Left forelimb (tissue), 1 donor: ENCODE measurements around the gene POTEF.
"Not testable (repeated sequence)": the region's sequence is repeated elsewhere in the genome, so short reads cannot be mapped to it uniquely, and the experiment has no call there.

Experiments
- DNase-seq: peaks from one replicate; pipeline ENCODE4 v3.0.0-alpha.2; 2018; ENCODE audit warnings: low spot score

POTEF gene

DNA sequence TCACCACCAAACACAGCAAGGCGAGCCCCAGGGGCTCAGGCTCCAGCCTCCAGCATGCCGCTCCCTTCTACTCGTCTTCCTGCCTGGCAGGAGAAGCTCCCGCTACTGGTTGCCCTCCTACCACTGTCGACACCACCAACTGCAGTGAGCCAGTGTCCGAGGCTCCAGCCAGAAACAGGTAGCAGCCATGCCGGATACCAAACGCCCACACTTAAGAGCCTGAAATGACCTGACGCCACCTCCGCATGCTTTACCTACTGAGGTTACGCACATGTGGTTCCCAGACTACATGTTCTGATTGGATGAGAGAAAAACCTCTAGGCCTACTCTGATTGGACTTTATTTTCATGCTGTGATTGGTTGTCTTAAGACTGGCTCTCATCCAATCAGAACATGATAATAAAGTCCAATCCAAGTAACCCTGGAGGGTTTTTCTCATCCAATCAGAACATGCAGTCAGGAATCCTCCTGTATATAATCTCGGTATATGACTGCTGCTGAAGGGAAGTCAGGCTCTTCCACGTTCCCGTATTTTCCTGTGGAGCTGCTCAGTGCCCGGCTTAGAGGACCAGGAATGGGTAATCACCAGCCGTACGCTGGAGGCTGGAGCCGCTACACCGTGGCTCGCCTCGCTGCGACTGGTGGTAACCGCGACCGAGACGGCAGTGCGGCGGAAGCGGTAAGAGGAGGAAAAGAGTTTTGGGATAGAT, at the start of gene POTEF:
POTEF (minus strand) TSS at position 103 of the 710 bp plus-strand sequence. CDS start 8,707 bp downstream, outside the sequence.
- peak; percentile 5 for DNase-seq

DNA sequence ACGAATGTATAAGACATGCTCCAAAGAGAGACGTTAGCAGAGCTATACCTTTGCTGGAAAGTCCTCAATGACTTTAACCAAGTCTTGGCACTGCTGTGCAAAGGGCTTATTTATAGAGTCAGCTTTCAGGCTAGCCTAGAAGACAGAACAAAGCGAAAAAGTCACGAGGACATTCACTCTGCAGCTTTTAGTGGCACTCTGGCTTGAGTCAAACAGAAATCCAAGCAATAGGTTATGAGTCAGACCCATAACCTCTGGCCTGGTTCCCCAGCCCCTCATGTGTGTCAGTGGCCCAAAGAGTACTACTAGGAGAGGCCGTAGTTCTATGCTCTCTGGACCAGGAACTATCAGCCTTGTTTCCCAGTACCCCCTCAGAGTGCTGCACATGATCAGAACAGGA, 45.8 kb upstream of the POTEF start:
- not testable (repeated sequence) for DNase-seq

DNA sequence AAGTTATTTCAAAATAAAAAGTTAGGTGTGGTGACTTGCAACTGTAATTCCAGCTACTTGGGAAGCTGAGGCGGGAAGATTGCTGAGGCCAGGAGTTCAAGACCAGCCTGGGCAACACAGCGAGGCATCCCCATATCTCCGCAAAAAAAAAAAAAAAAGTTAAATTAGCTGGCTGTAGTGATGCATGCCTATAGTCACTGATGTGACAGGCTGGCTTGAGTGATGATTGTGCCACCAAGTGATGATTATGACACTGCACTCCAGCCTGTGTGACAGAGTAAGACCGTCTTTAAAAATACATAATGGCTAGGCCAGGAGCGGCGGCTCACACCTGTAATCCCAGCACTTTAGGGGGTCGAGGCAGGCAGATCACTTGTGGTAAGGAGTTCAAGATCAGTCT, 40.9 kb upstream of the POTEF start:
- no peak for DNase-seq

DNA sequence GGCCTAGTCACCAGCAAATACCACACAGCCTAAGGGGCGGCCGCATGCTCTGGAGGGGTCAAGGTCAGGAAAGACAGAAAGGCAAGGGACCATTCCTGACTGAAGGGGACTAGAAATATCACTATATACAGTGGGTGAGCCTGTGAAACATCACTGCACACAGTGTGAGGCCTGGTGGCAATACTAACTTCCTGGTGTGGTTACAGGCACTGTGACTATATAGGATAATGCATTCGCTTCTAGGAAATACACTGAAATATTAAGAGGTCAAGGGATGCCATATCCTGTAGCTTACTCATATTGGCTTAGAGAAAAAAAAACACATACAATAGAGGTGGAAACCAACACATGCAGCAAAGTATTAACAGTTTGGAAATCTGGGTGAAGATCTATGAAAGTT, 40.1 kb upstream of the POTEF start:
- not testable (repeated sequence) for DNase-seq

DNA sequence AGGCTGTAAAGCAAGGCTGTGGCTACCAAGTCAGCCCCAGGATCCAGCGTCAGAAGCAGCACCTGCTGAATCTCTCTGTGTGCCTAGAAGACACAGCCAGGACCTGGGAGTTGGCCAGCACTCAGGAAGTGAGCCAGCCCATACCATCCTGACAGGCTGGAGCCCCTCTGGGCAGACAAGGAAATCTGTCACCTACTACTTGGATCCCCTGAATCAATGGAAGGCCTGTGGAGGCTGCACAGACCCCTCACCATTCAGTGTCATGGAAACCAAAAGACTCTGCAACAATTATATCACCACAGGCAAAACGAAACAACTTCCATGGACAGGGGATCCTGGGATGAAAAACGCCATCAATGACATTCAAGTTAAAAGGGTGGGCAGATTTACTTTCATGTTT, 37.6 kb upstream of the POTEF start:
- not testable (repeated sequence) for DNase-seq

DNA sequence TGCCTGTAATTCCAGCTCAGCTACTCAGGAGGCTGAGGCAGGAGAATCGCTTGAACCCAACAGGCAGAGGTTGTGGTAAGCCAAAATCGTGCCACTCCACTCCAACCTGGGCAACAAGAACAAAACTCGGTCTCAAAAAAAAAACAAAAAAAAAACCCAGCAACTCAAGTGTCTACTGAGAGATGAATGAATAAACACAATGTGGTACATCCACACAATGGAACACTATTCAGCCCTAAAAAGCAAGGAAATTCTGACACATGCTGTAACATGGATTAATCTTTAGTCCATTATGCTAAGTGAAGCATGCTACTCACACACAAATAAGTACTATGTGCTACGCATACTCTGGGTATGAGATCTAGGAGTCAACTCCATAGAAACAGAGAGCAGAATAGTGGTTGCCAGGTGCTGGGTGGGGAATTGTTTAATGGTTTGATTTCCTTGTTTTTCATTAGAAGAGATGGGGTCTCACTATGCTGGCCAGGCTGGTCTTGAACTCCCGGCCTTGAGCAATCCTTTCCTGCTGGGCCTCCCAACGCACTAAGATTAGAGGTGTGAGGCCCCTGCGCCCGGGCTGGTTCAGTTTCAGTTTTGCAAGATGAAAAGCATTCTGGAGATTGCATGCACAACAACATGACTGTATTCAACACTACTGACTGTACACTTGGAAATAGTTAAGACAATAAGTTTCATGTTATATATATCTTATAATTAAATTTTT, 36.4 kb upstream of the POTEF start:
- DNase-seq: no peak

DNA sequence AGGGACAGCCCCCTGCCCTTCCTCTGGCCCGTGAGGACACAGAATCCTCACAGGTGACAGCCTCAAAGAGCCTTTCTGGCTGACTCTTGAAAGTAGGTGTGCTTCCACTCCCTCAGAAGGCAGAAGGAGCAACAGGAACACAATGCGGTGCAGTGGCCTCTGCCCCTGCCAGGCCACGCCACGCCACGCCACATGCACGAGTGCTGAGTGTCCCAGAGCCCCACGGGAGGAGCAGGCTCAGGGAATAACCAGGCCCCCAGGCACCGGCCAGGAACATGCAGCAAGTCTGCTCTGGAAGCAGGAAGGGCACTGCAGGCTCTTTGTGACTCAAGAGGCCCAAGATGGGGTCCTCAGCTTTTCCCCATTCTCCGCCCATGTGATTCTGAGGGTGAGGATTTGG, 33.9 kb upstream of the POTEF start:
- DNase-seq: no peak

DNA sequence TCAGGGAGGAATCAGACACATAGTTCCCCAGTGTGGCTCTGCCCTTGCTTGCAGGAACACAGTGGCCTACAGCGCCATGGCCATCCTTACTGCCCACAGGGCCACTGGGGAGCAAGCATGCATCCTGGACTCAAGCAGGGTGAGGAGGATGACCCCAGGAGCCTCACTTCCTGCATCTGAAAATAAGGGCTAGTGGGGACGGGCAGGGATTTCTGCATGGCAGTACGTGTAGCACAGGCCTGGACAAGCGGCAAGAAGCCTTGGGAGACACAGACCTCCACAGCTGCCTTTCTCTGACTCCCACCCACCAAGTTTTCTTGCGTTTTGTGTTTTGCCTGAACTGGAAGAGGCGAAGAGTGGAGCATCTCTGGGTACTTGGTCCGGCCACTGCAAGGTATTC, 33.5 kb upstream of the POTEF start:
- DNase-seq: not testable (repeated sequence)

DNA sequence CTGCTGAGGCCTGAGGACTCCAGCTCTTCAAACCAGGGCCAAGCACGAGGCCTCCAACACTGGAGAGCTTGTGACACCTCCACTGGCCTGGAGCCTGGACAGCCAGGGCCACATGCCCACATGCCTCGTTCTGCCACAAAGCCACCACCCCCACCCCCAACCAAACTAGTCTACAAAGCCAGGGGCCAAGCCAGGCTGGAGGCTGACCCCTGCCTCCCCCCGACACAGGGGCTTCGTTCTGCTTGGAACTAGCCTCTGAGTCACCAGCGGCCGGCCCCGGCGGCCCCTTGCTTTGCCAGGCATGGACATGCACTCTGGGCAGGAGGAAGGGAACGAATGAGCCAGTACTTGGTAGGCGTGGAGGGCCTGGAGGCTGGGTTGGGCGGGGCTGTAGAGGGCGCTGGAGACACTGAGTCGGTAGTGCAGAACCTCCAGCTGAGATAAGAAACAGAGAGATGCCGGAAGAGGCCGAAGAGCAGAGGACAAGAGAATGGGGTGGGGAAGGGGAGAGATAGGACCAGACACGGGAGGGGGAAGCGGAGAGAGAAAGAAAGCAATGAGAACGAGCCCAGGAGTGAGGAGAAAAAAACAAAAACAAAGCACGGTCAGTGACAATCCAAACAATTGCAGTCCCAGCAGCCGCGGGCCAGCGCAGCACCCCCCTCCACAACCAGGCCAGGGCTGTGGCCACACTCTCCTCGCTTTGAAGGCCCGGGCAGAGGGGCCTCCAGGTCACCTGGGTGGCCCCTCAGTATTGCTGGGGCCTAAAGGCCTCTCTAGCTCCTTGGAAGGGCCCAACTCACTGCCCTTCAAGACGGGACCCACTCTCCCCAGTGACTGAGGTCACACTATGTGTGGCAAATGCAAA, 32.0 kb upstream of the POTEF start:
- DNase-seq: not testable (repeated sequence)

DNA sequence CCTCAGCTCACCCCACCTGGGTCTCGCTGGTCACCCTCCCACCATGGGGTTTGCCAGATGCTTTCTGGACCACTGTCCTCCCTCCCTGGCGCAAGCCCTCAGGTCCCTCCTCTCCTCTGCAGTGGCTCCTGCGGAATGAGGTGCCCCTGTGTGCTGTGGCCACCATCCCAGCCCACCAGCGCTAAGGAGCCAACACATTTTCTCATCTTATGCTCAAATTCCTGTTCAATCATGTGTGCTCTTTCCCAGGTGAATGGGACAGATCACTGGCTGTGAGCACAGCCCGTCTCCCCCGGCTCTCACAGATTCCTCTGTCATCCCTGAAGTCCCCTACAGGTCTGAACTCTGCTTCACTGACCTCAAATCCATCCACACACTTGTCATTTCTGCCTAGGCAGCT, 31.1 kb upstream of the POTEF start:
- DNase-seq: no peak

DNA sequence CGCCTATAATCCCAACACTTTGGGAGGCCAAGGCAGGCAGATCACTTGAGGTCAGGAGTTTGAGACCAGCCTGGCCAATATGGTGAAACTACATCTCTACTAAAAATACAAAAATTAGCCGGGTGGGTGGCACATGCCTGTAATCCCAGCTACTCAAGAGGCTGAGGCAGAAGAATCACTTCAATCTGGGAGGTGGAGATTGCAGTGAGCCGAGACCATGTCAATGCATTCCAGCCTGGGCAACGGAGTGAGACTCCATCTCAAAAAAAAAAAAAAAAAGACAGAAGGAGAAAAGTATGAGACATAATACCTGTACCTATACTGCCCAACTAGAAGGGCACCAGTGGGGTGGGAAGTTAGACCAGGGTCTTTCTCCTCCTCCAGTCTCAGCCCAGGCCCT, 30.4 kb upstream of the POTEF start:
- not testable (repeated sequence) for DNase-seq

DNA sequence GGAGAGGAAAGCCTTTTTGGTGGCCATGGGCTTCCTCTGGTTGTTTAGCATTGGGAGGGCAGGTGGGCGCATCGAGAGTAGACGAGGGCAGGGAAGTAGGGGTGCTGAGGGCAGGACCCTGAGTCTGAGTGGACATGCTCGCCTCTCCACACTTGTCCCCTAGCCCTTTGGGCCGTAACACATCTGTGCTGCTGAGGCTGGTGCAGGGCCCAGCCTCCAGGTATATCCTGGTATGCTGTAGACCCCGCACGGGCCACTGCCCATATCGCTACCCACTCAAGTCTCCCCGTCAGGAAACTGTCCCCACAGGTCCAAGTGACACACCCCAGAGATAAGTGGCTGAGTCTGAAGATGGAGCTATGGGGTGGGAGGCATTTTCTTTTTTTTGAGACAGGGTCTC, 29.6 kb upstream of the POTEF start:
- no peak for DNase-seq

DNA sequence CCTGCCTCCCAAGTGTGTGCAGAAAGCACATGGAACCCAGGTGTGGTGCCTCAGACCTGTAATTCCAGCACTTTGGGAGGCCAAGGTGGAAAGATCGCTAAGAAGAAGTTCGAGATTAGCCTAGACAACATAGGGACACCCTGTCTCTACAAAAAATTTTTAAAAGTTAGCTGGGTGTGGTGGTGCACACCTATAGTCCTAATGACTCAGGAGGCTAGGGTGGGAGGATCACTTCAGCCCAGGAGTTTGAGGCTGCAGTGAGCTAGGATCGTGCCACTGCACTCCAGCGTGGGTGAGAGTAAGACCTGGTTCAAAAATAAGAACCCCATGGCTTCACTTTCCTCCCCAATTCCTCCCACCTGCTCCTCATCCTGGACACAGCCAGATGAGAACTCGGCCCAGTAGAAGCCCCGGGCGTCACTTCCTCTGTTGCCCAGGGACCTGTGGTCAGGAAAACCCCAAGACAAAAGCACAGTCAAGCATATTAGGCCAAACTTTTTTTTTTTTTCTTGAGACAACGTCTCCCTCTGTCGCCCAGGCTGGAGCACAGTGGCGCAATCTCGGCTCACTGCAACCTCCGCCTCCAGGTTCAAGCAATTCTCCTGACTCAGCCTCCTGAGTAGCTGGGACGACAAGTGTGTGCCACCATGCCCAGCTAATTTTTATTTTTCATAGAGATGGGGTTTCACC, 28.9 kb upstream of the POTEF start:
- DNase-seq: not testable (repeated sequence)

DNA sequence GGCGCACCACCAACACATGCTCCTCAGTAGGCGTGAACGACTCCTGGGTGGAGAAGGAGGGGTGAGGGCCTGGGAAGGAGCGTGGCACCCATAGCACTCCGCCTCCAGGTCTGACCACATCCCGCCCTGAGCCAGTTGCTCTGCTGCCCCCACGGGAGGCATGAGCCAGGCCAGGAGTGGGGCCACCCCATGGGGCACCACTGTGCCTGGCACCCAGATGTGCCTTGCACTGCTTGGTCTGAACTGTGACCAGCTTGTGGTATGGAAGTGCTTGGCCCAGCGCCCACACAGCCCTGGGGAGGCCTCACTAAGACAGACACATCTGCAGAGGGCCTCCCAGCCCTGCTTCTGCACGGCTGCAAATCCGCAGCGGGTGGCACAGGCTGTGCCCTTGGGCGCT, 28.3 kb upstream of the POTEF start:
- not testable (repeated sequence) for DNase-seq

DNA sequence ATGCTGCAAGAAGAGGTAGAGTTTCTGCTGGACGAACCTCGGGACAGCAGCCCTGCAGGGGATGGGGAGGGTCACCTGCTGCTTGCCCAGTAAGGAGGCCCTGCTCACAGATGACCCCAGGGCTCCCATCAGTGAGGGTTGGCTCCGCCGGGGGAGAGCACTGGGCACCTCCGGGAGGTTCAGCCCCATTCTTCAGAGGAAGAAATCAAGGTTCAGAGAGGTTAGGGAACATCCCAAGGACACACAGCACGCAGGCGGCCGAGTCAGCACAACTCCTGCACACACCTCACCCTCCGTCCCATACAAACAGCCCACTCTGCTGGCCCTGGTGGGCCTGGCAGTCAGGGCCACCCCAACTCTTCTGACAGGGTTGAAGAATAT, 27.6 kb upstream of the POTEF start:
- no peak for DNase-seq

DNA sequence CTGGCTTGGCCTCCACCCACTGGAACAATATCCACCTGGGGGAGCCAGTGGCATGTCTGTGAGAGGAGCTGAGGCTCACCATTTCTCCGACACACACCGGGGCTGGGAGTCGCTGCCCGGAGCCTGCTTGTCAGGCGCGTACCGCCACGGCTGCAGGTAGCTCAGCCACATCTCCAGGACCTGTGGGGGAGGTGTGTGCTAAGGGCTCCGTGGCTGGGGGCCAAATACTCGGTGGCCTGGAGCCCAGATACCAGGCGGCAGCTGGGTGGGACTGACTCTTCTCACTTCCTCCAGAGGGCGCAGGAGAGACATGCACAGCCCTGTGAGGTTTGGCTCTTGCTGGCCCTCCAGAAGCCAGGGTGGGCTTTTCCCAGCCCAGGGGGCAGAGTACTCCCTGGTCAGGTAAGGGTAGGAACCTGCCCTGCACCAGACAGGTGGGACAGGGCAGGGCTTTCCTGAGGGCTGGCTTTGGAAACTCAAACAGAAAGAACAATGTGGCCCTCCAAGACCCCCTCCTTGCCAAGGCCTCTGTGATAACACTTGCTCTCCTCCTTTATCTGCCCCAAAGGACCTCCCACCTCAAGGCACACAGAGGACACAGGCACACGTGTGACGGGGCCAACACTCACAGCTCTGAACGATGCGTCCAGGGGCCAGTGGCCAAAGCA, 27.1 kb upstream of the POTEF start:
- not testable (repeated sequence) for DNase-seq

DNA sequence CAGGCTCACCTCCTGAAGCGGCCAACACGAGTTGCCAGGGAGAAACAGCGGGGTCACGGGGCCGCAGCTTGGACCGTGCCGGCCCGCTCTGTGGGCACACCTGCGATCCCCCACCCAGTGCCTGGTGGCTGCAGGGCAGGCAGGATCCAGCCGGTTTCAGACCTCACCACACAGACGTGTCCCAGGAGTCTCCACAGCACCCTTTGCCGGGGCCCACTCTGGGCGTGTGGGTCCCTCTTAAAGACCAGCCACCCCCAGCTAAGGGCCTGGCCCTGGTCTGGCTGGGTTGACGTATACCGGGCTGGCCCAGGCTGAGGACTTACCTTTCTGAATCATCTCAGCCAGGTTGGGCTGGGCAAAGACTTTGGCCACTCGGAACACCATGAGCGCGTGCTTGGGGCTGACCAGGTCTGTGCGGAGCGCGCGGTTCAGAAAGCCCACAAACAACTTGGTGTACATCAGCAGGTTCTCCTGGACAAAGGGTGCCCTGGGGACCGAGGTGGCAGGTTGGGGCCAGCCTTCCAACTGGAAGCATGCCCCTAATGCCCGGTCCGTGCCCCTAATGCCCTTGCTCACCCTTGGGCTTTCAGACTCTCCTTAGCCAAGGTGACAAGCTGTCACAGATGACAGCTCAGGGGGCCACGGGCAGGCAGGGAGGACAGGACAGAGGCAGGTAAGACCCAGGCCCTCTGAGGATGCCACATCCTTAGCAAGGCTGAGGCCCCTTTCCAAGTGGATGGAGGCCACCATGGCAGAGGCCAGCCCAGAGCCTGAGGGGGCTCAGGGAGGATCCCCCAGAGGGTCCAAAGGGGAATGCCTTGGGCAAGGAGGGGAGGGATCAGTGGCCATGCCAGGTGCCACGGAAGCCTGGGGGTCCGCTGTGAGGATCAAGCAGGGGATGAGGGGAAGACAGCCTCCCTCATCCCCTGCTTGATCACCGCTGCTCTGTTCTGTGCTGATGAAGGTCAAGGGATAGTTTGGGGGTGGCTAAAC, 26.0 kb upstream of the POTEF start:
- no peak for DNase-seq

DNA sequence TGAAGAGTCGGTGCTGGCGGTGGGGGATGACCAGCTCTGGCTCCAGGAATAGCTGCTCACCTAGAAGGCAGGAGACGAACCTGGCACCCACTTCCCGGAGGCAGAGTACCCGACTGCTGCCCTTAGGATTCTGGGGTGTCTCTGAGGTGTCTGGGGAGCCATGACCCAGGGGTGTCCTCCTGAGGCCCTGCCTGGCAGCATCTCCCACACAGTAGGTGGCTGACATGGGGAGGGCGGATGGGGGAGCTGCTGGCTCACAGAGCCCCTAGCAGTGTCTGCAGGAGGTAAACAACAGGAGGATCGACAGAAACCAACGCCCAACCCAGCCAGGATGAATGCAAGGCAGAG, 25.4 kb upstream of the POTEF start:
- not testable (repeated sequence) for DNase-seq

DNA sequence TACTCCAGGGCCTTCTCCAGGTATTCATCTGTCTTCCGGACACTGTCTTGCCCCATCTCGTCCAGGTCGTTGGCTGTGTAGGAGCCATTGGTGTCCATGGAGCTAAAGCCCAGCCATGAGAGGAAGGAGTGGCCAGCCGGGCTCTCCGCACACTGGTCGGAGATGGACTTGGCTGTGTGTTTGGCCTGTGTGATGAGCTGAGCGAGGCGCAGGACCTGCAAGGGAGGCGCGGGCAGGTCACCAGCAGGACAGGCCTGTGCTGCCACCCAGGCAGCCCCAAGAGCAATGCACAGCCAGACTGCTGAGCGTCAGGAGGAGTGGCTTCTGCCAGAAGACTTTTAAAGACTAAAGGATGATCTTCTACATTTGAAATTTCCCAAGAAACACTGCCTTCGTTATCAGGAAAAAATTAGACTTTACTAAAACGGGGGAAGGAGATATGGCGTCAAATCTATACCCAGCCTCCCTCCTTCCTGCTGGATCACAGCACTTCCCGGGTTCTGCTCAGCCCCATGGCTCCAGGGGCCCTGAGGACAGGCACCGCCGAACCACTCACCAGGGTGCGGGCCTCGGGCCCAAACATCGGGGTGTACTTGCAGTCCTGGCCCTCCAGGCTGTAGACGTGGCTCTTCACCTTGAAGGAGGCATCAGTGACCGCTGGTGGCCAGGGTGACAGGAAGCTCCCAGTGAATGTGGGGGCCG, 24.9 kb upstream of the POTEF start:
- not testable (repeated sequence) for DNase-seq
